HepG2 (cell line): ENCODE data around the gene NOL4L. TPM values are rescaled to one million over a fixed set of nuclear protein-coding genes. Genes with fewer than 3 reads are reported as not detected.
A peak's percentile ranks its signal among the peaks of the same experiment; 100 is the strongest.

Experiments
- GPBP1L1 ChIP-seq: sonication (generic); formaldehyde crosslinking; IDR thresholded peaks from 2 replicates; pipeline ENCODE4 v1.5.0; 2020; ENCODE audit warnings: mild to moderate bottlenecking, missing genetic modification reagents
- KMT2B ChIP-seq: IDR thresholded peaks from 2 replicates; pipeline ENCODE4 v1.6.1; 2016; ENCODE audit warnings: missing genetic modification reagents, missing compliant biosample characterization
- MAZ ChIP-seq, 2 experiments: sonication (generic) in 1 of 2; formaldehyde crosslinking in 1 of 2; IDR thresholded peaks; 2 replicates each; pipeline versions ENCODE4 v1.5.0 to v1.6.1; 2012 to 2020; ENCODE audit warnings: low read depth in 2 of 2, mild to moderate bottlenecking in 2 of 2, borderline replicate concordance in 1 of 2, improper control_type of control experiment in 1 of 2, low read length in 1 of 2, missing genetic modification reagents in 1 of 2, moderate library complexity in 1 of 2
- YY1 ChIP-seq: IDR thresholded peaks from 2 replicates; pipeline ENCODE4 v1.6.1; 2011; ENCODE audit warnings: low read length, low read depth, moderate library complexity, mild to moderate bottlenecking; ENCODE audit not compliant: insufficient read depth, insufficient replicate concordance
- ZNF263 ChIP-seq: sonication (generic); formaldehyde crosslinking; IDR thresholded peaks from 2 replicates; pipeline ENCODE4 v1.4.0; 2020; ENCODE audit warnings: missing genetic modification reagents
- ZNF317 ChIP-seq: sonication (generic); formaldehyde crosslinking; IDR thresholded peaks from 2 replicates; pipeline ENCODE4 v1.5.0; 2020; ENCODE audit warnings: mild to moderate bottlenecking, missing genetic modification reagents
- ZNF335 ChIP-seq: sonication (generic); formaldehyde crosslinking; IDR thresholded peaks from 2 replicates; pipeline ENCODE4 v1.4.0; 2020; ENCODE audit warnings: missing genetic modification reagents
- ZNF431 ChIP-seq: sonication (generic); formaldehyde crosslinking; IDR thresholded peaks from 2 replicates; pipeline ENCODE4 v1.9.0; 2022; ENCODE audit warnings: missing genetic modification reagents, low read depth, mild to moderate bottlenecking, borderline replicate concordance
- ZNF441 ChIP-seq: sonication (generic); formaldehyde crosslinking; IDR thresholded peaks from 2 replicates; pipeline ENCODE4 v1.7.0; 2021; ENCODE audit warnings: missing genetic modification reagents, borderline replicate concordance
- polyA plus RNA-seq, 8 experiments: library from polyadenylated mRNA; depleted of rRNA in 3 of 8; stranded (reverse) in 7 of 8; unstranded in 1 of 8; fragments of >200 nt; fragmentation: Illumina TruSeq in 4 of 8; extraction: Trizol in 4 of 8; gene quantifications; 2 replicates each; pipeline versions ENCODE4 v1.2.1 to v1.2.3, GENCODE V29; 2011 to 2016; ENCODE audit warnings: low read depth in 4 of 8, missing spikeins in 1 of 8, mixed read lengths in 1 of 8; ENCODE audit not compliant: insufficient read depth in 1 of 8
- total RNA-seq, 5 experiments: library from RNA; depleted of rRNA; stranded (reverse); fragments of >200 nt; fragmentation: Illumina TruSeq; extraction: Trizol; gene quantifications; 2 replicates each; pipeline ENCODE4 v1.2.3, GENCODE V29; 2016; ENCODE audit warnings: low read depth in 1 of 5
- TF ChIP-seq, protein P1 (sequence below): fragments of 450-650 bp; IDR thresholded peaks from 2 replicates; pipeline ENCODE4 v1.6.1; 2016
- TF ChIP-seq, protein P2 (sequence below): sonication (generic); formaldehyde crosslinking; IDR thresholded peaks from 2 replicates; pipeline ENCODE4 v1.4.0; 2020; ENCODE audit warnings: mild to moderate bottlenecking, missing genetic modification reagents
- TF ChIP-seq, protein P3 (sequence below): sonication (generic); formaldehyde crosslinking; IDR thresholded peaks from 2 replicates; pipeline ENCODE4 v1.4.0; 2020; ENCODE audit warnings: mild to moderate bottlenecking, low read depth, missing genetic modification reagents
- TF ChIP-seq, protein P4 (sequence below): sonication (generic); formaldehyde crosslinking; IDR thresholded peaks from 2 replicates; pipeline ENCODE4 v1.4.0; 2020; ENCODE audit warnings: missing genetic modification reagents

The NOL4L gene
- total and polyA plus RNA-seq, 2 of the 13 experiments (the other 11 are each of a cell fraction or from before 2014, with no cell fraction given), result 16.6 to 35.4 TPM

DNA sequence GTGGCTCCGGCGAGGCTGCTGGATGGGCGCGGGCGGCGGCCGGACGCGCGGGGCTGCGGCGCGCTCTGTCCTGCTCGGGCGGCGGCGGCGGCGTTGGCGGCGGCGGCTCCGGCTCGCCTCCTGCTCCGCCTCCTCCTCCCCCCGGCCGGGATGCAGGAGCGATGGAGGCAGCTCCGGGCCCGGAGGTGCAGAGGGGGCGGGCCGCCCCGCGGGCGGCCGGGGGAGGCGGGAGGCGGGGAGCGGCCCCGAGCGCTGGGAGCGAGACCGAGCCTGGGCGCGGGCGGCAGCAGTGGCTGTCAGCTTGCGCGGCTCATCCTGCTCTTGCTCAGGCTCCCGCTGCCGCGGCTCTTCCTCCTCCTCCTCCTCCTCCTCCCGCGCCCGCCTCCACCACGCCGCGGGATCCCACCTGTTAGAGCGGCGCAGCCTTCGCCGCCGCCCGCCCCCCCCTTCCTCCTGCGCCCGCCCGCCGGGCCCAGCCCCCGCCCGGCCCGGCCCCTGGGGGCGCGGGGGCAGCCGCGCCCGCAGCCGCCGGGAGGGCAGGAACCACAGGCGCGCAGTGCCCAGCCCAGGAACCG, at the start of gene NOL4L (continued):
- no peak for TF ChIP-seq MAZ (IDR thresholded peaks at IDR 0.05; ENCODE audit: borderline replicate concordance, low read depth, low read length)
- 0 out of 2 replicates have a peak, but pooled peaks have one; percentile 42 for TF ChIP-seq MAZ (CRISPR knock-in tag; IDR thresholded peaks at IDR 0.05; ENCODE audit: low read depth)
- TF ChIP-seq, protein P1, sequence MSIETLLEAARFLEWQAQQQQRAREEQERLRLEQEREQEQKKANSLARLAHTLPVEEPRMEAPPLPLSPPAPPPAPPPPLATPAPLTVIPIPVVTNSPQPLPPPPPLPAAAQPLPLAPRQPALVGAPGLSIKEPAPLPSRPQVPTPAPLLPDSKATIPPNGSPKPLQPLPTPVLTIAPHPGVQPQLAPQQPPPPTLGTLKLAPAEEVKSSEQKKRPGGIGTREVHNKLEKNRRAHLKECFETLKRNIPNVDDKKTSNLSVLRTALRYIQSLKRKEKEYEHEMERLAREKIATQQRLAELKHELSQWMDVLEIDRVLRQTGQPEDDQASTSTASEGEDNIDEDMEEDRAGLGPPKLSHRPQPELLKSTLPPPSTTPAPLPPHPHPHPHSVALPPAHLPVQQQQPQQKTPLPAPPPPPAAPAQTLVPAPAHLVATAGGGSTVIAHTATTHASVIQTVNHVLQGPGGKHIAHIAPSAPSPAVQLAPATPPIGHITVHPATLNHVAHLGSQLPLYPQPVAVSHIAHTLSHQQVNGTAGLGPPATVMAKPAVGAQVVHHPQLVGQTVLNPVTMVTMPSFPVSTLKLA, result no peak
- TF ChIP-seq ZNF431 (CRISPR knock-in tag), result peak; percentile 22; the same call in 1 of the 2 replicates
- peak; percentile 30 for TF ChIP-seq YY1
- TF ChIP-seq, protein P2, sequence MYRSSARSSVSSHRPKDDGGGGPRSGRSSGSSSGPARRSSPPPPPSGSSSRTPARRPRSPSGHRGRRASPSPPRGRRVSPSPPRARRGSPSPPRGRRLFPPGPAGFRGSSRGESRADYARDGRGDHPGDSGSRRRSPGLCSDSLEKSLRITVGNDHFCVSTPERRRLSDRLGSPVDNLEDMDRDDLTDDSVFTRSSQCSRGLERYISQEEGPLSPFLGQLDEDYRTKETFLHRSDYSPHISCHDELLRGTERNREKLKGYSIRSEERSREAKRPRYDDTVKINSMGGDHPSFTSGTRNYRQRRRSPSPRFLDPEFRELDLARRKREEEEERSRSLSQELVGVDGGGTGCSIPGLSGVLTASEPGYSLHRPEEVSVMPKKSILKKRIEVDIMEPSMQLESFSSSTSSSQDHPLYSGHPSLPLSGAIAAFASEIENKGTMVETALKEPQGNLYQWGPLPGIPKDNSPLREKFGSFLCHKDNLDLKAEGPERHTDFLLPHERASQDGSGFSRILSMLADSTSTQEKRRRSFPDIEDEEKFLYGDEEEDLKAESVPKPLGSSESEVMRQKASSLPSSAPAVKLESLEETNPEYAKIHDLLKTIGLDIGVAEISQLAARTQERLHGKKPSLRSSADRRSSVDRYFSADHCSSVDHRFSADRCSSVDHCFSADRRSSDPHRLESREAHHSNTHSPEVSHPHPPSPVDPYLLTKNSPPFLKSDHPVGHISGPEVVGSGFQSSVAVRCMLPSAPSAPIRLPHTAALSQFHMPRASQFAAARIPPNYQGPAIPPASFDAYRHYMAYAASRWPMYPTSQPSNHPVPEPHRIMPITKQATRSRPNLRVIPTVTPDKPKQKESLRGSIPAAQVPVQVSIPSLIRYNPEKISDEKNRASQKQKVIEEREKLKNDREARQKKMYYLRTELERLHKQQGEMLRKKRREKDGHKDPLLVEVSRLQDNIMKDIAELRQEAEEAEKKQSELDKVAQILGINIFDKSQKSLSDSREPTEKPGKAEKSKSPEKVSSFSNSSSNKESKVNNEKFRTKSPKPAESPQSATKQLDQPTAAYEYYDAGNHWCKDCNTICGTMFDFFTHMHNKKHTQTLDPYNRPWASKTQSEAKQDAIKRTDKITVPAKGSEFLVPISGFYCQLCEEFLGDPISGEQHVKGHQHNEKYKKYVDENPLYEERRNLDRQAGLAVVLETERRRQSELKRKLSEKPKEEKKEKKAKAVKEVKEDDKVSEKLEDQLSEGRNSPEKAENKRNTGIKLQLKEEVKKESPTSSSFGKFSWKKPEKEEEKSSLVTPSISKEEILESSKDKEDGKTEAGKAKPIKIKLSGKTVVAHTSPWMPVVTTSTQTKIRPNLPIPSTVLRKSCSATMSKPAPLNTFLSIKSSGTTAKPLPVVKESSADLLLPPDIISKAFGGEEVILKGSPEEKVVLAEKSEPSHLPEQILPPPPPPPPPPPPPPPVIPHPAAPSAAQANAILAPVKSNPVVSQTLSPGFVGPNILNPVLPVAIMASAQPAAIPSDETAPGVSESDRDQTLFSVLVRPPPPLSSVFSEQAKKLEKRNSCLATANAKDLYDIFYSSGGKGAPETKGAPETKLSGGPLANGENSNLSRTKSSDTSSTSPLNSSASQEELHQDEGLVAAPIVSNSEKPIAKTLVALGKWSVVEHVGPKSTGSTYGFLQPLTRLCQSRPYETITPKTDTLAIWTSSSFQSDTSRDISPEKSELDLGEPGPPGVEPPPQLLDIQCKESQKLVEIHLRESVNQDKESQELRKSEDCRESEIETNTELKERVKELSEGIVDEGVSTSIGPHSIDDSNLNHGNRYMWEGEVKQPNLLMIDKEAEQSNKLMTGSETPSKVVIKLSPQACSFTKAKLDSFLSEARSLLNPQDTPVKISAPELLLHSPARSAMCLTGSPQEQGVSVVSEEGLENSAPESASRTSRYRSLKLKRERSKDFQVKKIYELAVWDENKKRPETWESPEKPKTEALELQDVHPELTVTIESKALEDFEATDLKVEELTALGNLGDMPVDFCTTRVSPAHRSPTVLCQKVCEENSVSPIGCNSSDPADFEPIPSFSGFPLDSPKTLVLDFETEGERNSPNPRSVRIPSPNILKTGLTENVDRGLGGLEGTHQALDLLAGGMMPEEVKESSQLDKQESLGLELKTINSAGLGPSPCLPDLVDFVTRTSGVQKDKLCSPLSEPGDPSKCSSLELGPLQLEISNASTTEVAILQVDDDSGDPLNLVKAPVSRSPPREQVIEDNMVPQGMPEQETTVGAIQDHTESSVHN (CRISPR knock-in tag), result no peak
- no peak for TF ChIP-seq KMT2B
- no peak for TF ChIP-seq ZNF441 (CRISPR knock-in tag)
- TF ChIP-seq ZNF263 (CRISPR knock-in tag), result peak; percentile 93
- no peak for TF ChIP-seq GPBP1L1 (CRISPR knock-in tag)
- no peak for TF ChIP-seq ZNF317 (CRISPR knock-in tag)
- TF ChIP-seq, protein P3, sequence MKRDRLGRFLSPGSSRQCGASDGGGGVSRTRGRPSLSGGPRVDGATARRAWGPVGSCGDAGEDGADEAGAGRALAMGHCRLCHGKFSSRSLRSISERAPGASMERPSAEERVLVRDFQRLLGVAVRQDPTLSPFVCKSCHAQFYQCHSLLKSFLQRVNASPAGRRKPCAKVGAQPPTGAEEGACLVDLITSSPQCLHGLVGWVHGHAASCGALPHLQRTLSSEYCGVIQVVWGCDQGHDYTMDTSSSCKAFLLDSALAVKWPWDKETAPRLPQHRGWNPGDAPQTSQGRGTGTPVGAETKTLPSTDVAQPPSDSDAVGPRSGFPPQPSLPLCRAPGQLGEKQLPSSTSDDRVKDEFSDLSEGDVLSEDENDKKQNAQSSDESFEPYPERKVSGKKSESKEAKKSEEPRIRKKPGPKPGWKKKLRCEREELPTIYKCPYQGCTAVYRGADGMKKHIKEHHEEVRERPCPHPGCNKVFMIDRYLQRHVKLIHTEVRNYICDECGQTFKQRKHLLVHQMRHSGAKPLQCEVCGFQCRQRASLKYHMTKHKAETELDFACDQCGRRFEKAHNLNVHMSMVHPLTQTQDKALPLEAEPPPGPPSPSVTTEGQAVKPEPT (CRISPR knock-in tag), result no peak
- TF ChIP-seq, protein P4, sequence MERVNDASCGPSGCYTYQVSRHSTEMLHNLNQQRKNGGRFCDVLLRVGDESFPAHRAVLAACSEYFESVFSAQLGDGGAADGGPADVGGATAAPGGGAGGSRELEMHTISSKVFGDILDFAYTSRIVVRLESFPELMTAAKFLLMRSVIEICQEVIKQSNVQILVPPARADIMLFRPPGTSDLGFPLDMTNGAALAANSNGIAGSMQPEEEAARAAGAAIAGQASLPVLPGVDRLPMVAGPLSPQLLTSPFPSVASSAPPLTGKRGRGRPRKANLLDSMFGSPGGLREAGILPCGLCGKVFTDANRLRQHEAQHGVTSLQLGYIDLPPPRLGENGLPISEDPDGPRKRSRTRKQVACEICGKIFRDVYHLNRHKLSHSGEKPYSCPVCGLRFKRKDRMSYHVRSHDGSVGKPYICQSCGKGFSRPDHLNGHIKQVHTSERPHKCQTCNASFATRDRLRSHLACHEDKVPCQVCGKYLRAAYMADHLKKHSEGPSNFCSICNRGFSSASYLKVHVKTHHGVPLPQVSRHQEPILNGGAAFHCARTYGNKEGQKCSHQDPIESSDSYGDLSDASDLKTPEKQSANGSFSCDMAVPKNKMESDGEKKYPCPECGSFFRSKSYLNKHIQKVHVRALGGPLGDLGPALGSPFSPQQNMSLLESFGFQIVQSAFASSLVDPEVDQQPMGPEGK (CRISPR knock-in tag), result 0 out of 2 replicates have a peak, but pooled peaks have one; percentile 17
- no peak for TF ChIP-seq ZNF335 (CRISPR knock-in tag)
